Measurements from ENCODE around the gene CEP152. TPM values are rescaled to one million over a fixed set of nuclear protein-coding genes. Genes with fewer than 3 reads are reported as not detected.
"Not testable (repeated sequence)": the region's sequence is repeated elsewhere in the genome, so short reads cannot be mapped to it uniquely, and the experiment has no call there.

The CEP152 gene
- total RNA-seq, 2 experiments from 2014 or later = 38.4 to 58.9 TPM

DNA sequence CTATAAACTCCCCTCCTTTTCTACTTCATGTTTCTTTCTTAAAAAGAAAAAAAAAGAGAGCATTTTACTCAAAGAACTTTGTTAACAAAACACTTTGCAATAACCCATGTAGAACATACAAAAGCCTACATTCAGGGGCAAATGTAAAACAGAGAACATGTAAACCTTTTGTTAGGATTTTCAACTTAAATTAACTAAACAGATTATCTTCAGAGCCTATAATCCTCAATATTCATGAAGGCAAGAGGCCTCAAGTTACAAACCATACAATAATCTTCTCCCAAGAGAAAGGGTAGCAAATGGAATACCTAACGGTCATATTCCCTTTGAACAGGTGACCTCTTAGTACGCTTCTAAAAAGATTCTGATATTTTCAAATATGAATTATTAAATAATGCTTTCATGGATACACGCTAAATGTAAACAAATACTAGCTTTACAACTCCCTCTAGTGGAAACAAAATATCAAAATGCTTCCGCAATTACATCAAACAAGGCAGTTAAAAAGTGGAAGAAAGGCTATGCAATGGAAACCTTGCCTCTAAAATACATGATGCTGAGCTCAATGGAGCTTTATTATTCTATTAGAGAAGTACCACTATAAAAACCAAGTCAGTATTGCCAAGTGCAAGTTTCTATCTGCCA, 9.9 kb downstream of the CEP152 start:
- peaks cover 53% of the 10 kb centered on the region for H3K4me1 Mint-ChIP-seq
- DNase-seq (no peak), ATAC-seq (no peak)
- H3K4me3 Mint-ChIP-seq = no peak overlapping the region
- peaks cover 38% of the 10 kb centered on the region for H3K36me3 Mint-ChIP-seq
- H3K27me3 Mint-ChIP-seq = no peaks in the 10 kb centered on the region
- H3K9me3 Mint-ChIP-seq (ENCODE audit: low read depth) = no peaks in the 10 kb centered on the region
- CTCF ChIA-PET = interaction anchor here (1.3 to 1.8 kb wide), 5 partner anchors 10 to 175 kb away, joined by 3 to 7 read pairs (median 5); partner anchors contain the start of gene CEP152
- no peak overlapping the region for H3K27ac Mint-ChIP-seq

DNA sequence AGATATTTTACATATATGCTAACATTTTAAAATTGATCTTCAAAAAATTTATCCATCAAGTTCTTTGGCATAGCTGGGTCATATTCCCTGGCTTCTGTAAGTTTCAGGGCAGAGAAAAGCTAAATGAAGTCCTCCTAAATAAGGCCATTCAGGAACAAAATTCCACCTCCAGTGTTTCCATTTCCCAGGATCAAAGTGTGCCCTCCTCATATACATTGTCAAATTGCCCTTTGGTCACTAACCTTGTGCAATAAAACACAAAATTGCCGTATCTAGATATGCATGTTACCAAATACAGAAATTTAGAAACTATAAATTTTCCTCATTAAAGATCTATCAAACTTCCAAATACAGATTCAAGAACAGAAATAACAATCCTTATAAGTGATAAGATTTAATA, 10.6 kb downstream of the CEP152 start:
- H3K4me1 Mint-ChIP-seq = peaks cover 54% of the 10 kb centered on the region
- no peak overlapping the region for H3K27ac Mint-ChIP-seq
- H3K9me3 Mint-ChIP-seq (ENCODE audit: low read depth) = no peaks in the 10 kb centered on the region
- DNase-seq = no peak
- ATAC-seq = no peak
- no peak overlapping the region for H3K4me3 Mint-ChIP-seq
- no peaks in the 10 kb centered on the region for H3K27me3 Mint-ChIP-seq
- CTCF ChIA-PET = no interaction called here
- peaks cover 38% of the 10 kb centered on the region for H3K36me3 Mint-ChIP-seq

DNA sequence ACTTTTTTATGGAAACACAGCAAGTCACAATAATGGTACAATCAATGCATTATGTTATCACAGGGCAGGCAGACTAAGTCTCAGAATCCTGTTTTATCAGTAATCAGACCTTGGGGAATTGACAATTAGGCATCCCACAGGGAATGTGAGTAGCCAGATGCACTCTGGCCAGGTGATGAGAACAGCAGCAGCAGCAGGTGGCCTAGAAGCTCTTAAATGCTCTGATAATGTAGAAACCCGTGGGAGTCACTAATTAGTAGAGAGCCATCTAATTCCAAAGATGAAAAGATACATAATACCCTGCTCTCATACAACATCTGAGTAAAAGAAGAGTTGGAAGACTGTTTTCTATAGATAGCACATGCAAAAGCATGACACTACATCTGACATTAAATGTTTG, 12.6 kb downstream of the CEP152 start:
- ATAC-seq = no peak
- Mint-ChIP-seq H3K4me1 (peaks cover 47% of the 10 kb centered on the region), H3K36me3 (peaks cover 27% of the 10 kb centered on the region), H3K27me3 (no peaks in the 10 kb centered on the region), H3K27ac (no peak overlapping the region), H3K4me3 (no peak overlapping the region), H3K9me3 (ENCODE audit: low read depth) (no peaks in the 10 kb centered on the region)
- DNase-seq = no peak
- CTCF ChIA-PET = no interaction called here

DNA sequence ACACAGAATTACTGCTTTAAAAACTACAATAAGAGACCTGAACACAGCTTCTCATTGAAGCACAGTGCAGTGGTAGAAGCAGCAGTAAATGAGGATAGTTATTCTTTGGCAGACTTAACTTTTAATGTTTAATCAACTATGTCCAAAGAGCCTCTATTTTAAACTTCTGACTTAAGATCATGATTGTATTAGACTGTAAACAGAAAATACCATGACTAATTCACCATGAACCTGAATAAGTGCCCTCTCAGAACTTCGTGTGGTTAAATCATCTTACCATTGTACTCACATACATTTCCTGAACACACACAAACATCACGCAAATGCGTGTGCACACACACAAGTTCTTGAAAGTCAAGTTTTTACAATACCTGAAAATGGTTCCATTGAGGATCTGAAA, 13.9 kb downstream of the CEP152 start:
- ATAC-seq (peak; percentile 61), DNase-seq (no peak)
- Mint-ChIP-seq H3K27ac (peak overlapping the region; percentile 61), H3K36me3 (peaks cover 35% of the 10 kb centered on the region), H3K9me3 (ENCODE audit: low read depth) (no peaks in the 10 kb centered on the region), H3K4me3 (no peak overlapping the region), H3K4me1 (peaks cover 36% of the 10 kb centered on the region), H3K27me3 (no peaks in the 10 kb centered on the region)
- CTCF ChIA-PET = no interaction called here

DNA sequence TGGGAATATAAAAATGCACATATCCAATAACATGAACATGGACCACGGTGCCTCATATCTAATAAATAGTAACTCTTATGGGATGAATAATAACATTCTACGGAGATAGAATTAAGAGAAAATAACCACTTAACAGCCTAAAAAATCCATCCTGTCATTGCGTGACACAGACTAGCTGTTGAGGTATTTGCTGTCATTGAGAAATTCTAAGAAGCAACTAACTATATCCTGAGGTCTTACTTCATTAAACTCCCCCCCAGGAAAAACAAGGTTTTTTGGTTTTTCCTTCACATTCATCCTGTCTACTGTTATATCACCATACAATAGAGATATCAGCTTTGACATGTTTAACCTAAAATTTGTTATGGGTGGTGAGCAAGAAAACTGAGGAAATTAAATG, 14.3 kb downstream of the CEP152 start:
- Mint-ChIP-seq H3K4me1 (peaks cover 35% of the 10 kb centered on the region), H3K9me3 (ENCODE audit: low read depth) (no peaks in the 10 kb centered on the region), H3K36me3 (peaks cover 38% of the 10 kb centered on the region), H3K27ac (peak overlapping the region; percentile 19), H3K27me3 (no peaks in the 10 kb centered on the region), H3K4me3 (no peak overlapping the region)
- CTCF ChIA-PET = no interaction called here
- no peak for DNase-seq
- no peak for ATAC-seq

DNA sequence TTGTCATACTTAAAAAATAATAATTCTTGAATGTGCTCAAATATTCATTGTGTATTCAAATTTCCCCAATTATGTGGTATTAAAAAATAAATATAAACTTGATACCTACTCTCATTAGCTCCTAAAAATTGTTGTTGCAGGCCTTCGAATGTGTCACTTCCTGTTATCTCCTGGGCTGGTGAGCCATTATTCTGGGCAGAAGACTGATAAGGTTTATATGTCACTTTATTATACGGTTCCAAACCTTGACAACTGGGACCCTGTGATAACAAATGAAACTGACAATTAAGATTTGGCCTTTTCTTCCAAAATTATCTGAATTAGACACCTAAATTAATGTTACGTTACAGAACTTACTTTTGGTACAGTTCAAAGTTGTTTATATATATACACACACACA, 15.0 kb downstream of the CEP152 start:
- H3K36me3 Mint-ChIP-seq = peaks cover 39% of the 10 kb centered on the region
- CTCF ChIA-PET = no interaction called here
- H3K9me3 Mint-ChIP-seq (ENCODE audit: low read depth) = no peaks in the 10 kb centered on the region
- no peak overlapping the region for H3K4me3 Mint-ChIP-seq
- H3K27ac Mint-ChIP-seq = no peak overlapping the region
- H3K4me1 Mint-ChIP-seq = peaks cover 32% of the 10 kb centered on the region
- no peaks in the 10 kb centered on the region for H3K27me3 Mint-ChIP-seq
- DNase-seq (no peak), ATAC-seq (no peak)

DNA sequence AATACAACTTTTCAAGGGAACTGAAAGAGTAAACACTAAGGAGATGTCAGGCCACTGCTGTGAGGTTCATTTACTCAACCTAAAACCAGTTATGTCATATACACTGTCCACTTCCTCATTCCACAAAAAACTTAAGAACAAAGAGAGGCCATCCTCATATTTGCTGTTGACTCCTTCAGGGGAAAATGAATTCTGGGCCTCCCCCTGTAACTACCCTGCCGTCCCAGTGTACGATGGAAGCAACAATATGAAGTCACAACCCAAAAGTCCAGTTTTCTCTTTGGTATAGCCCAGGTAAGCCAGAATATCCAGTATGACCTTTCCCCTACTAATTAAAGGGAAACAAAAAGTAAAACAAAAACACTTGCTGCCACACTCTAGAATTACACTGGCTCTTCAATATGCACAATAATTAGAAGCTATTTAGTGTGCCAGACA, 16.2 kb downstream of the CEP152 start:
- peaks cover 32% of the 10 kb centered on the region for H3K4me1 Mint-ChIP-seq
- peak; percentile 65 for ATAC-seq
- DNase-seq = no peak
- H3K9me3 Mint-ChIP-seq (ENCODE audit: low read depth) = no peaks in the 10 kb centered on the region
- CTCF ChIA-PET = no interaction called here
- H3K36me3 Mint-ChIP-seq = peaks cover 48% of the 10 kb centered on the region
- H3K27me3 Mint-ChIP-seq = no peaks in the 10 kb centered on the region
- no peak overlapping the region for H3K4me3 Mint-ChIP-seq
- H3K27ac Mint-ChIP-seq = peak overlapping the region; percentile 74

DNA sequence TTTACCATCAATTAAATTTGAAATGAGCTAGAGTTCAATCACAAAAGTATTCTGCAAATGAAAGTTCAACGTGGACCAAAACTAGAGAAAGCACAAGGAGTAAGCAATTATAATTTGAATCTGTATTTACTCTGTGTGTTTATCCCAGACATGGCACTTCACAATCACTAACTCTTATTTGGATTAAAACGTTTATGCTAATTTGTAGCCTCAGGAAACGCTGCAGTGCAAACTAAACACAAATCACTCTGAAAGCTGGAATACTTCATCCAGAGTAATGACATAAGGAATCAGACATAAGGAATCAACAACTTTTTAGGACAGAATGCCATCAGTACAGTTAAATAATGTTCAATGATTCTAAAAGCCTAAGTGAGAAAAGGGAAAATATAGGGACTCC, 18.5 kb downstream of the CEP152 start:
- peaks cover 20% of the 10 kb centered on the region for H3K4me1 Mint-ChIP-seq
- no peak overlapping the region for H3K4me3 Mint-ChIP-seq
- CTCF ChIA-PET = no interaction called here
- no peaks in the 10 kb centered on the region for H3K9me3 Mint-ChIP-seq (ENCODE audit: low read depth)
- H3K27me3 Mint-ChIP-seq = no peaks in the 10 kb centered on the region
- DNase-seq = no peak
- no peak overlapping the region for H3K27ac Mint-ChIP-seq
- ATAC-seq = no peak
- peaks cover 54% of the 10 kb centered on the region for H3K36me3 Mint-ChIP-seq

DNA sequence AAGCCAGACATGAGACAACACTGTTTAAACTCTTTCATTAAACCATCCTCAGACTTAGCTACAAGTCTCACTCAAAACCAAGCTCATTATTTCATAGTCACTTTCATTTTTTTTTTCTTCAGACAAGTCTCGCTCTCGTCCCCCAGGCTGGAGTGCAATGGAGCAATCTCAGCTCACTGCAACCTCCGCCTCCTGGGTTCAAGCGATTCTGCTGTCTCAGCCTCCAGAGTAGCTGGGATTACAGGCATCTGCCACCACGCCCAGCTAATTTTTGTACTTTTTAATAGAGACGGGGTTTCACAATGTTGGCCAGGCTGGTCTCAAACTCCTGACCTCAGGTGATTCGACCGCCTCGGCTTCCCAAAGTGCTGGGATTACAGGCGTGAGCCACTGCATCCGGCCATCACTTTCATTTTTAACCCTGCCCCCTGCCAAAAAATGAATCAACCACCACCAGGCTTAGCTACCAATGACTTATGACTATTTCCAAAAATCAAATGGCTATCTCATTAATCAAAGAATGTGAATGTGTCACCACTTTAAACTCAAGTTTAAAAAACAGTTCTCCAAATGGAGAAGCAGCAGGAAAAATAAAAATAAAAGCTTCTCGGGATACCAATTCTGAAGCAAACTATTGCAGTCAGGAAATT, 20.3 kb downstream of the CEP152 start:
- not testable (repeated sequence) for DNase-seq; H3K4me3 Mint-ChIP-seq; H3K27ac Mint-ChIP-seq; ATAC-seq; H3K27me3 Mint-ChIP-seq; H3K4me1 Mint-ChIP-seq; H3K9me3 Mint-ChIP-seq (ENCODE audit: low read depth)
- peaks cover 50% of the 10 kb centered on the region for H3K36me3 Mint-ChIP-seq
- CTCF ChIA-PET = interaction anchor here (0.8 to 1.5 kb wide), 3 partner anchors 11 to 20 kb away, joined by 3 to 5 read pairs (median 3); partner anchors contain the start of gene CEP152

DNA sequence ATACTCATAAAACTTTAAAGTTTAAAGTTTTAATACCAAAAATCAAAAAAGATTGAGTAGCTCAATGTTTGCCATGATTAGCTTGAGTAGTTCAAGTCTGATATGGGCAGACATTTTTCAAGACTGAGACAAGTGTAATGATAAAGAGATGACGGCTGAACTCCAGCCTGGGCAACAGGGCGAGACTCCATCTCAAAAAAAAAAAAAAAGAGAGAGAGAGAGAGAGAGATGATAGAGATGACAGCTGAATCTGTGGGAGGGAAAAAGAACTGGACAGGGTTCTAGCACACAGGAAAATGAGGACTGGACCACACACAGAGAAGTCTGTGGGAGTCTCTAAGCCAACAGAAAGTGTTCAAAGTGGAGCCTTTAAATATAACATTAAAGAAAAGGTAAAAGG, 25.2 kb downstream of the CEP152 start:
- no peak overlapping the region for H3K4me3 Mint-ChIP-seq
- no peaks in the 10 kb centered on the region for H3K4me1 Mint-ChIP-seq
- H3K9me3 Mint-ChIP-seq (ENCODE audit: low read depth) = no peaks in the 10 kb centered on the region
- ATAC-seq = no peak
- H3K36me3 Mint-ChIP-seq = peaks cover 58% of the 10 kb centered on the region
- H3K27me3 Mint-ChIP-seq = no peaks in the 10 kb centered on the region
- CTCF ChIA-PET = interaction anchor here (0.6 kb wide), 1 partner anchor 1578 kb away, joined by 3 read pairs; no protein-coding TSS in a partner anchor
- DNase-seq = no peak
- H3K27ac Mint-ChIP-seq = no peak overlapping the region

DNA sequence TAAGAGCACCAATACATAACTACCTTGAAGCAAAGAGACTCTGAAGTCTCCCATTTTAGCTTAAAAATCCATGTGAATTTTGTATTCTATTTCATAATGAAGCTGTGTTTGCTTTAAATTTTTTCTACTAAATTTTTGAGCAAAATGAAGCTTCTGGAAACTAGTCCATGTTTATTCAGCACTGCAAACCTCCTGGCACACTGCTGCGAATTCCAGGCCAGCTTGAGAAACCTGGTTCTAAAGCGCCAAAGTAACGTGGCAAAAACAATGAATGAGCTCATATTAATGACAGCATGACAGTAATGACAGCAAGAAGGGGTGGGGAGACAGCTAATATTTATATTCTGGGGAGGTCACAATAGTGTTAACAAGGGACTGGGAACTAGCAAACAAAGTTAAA, 25.7 kb downstream of the CEP152 start:
- ATAC-seq (no peak), DNase-seq (no peak)
- CTCF ChIA-PET = no interaction called here
- H3K36me3 Mint-ChIP-seq = peaks cover 59% of the 10 kb centered on the region
- H3K27ac Mint-ChIP-seq = no peak overlapping the region
- no peaks in the 10 kb centered on the region for H3K27me3 Mint-ChIP-seq
- no peak overlapping the region for H3K4me3 Mint-ChIP-seq
- no peaks in the 10 kb centered on the region for H3K9me3 Mint-ChIP-seq (ENCODE audit: low read depth)
- no peaks in the 10 kb centered on the region for H3K4me1 Mint-ChIP-seq

DNA sequence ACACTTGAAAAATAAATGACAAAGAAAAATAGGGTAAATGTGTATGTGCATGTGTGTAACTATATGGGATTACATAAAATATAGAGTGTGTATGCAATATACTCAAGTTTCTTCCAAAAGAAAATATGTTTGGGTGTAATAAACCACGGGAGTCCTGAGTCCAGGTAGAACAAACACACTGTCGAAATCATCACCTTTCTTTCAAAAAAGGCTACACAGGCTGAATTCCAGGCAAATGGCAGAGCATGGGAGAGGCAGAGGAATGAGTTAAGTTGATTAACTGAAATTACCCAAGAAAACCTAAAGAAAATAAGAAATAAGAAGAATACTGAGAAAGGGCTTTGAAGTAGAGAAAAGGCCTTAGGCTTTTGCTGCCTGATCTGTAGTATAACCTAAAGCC, 26.1 kb downstream of the CEP152 start:
- no peak for ATAC-seq
- Mint-ChIP-seq H3K27me3 (no peaks in the 10 kb centered on the region), H3K4me3 (no peak overlapping the region), H3K4me1 (no peaks in the 10 kb centered on the region), H3K9me3 (ENCODE audit: low read depth) (no peaks in the 10 kb centered on the region), H3K27ac (no peak overlapping the region), H3K36me3 (peaks cover 60% of the 10 kb centered on the region)
- CTCF ChIA-PET = no interaction called here
- no peak for DNase-seq

DNA sequence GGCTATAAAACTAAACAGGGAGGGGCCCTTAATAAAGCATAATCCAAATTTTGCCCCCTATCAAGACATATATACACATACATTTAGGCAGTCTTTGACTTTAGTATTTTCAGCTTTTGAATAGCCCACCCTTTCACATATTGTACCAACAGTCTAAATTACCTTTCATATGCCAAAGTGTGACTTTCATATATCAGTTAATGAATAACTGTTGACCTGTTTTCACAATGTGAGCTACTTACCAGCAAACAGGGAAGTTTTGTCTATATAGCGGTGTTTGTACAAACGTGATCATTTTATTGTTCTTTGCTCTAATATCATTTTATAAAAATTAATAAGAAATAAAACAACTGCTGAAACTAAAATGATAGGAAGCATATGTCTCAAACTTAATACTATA, 28.0 kb downstream of the CEP152 start:
- Mint-ChIP-seq H3K27ac (no peak overlapping the region), H3K36me3 (peaks cover 57% of the 10 kb centered on the region), H3K27me3 (no peaks in the 10 kb centered on the region), H3K4me3 (no peak overlapping the region), H3K9me3 (ENCODE audit: low read depth) (no peaks in the 10 kb centered on the region), H3K4me1 (no peaks in the 10 kb centered on the region)
- CTCF ChIA-PET = no interaction called here
- DNase-seq (no peak), ATAC-seq (no peak)

DNA sequence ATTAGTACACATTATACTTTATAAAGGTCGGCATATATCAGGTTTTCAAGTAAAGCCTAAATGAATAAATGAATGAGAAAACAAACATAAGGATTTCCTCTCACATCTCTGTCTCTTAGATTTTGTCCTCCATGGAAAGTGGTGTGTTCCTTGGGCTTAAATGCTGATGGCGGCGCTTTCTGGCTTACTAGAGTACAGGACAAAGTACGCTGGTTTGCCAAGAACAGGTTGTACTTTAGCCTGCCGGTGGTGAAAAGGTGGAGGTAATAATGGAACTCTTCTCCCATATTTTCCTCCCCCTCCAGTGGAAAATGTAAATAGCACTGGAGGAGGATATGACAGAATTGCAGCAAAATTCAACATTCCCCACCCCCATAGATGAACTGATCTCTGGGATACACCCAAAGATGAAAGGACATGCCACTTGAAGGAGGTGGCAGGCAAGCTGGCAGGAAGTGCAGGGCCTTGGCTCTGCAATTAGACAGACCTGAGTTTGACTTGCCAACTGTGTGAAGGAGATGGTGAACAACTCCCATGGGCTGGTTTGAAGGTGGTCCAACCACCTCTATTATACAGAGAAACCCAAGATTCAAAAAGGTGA, 29.3 kb downstream of the CEP152 start:
- no peak overlapping the region for H3K4me3 Mint-ChIP-seq
- CTCF ChIA-PET = no interaction called here
- H3K36me3 Mint-ChIP-seq = peaks cover 58% of the 10 kb centered on the region

More for the DNA sequence above, 29.3 kb downstream of the CEP152 start:
- DNase-seq (no peak), ATAC-seq (no peak)
- H3K4me1 Mint-ChIP-seq = no peaks in the 10 kb centered on the region
- H3K27me3 Mint-ChIP-seq = no peaks in the 10 kb centered on the region
- H3K27ac Mint-ChIP-seq = no peak overlapping the region
- H3K9me3 Mint-ChIP-seq (ENCODE audit: low read depth) = no peaks in the 10 kb centered on the region
